GM10248 (cell line): ENCODE measurements around the gene PSMA2.

Source experiments
- CTCF ChIA-PET: fragments of 300-600 bp; sonication (Branson Sonifier 250); formaldehyde crosslinking; extraction: SDS; loops from one replicate; lab custom pipeline; 2021; ENCODE audit warnings: antibody characterized with exemption; lab: Yijun Ruan, JAX
- POLR2A ChIA-PET: fragments of 350-650 bp; sonication (Branson Sonifier 250); formaldehyde crosslinking; extraction: SDS; loops from one replicate; lab custom pipeline; 2020; ENCODE audit warnings: antibody characterized with exemption; lab: Yijun Ruan, JAX
- DNase-seq: peaks from one replicate; pipeline ENCODE4 v3.0.0; 2012; ENCODE audit errors: extremely low spot score
- TF ChIP-seq, protein P1 (sequence below): IDR thresholded peaks from 2 replicates; pipeline ENCODE4 v1.5.1; 2012; ENCODE audit warnings: mild to moderate bottlenecking, low read depth; ENCODE audit errors: extremely low read depth, missing control alignments, control extremely low read depth

The PSMA2 gene

DNA sequence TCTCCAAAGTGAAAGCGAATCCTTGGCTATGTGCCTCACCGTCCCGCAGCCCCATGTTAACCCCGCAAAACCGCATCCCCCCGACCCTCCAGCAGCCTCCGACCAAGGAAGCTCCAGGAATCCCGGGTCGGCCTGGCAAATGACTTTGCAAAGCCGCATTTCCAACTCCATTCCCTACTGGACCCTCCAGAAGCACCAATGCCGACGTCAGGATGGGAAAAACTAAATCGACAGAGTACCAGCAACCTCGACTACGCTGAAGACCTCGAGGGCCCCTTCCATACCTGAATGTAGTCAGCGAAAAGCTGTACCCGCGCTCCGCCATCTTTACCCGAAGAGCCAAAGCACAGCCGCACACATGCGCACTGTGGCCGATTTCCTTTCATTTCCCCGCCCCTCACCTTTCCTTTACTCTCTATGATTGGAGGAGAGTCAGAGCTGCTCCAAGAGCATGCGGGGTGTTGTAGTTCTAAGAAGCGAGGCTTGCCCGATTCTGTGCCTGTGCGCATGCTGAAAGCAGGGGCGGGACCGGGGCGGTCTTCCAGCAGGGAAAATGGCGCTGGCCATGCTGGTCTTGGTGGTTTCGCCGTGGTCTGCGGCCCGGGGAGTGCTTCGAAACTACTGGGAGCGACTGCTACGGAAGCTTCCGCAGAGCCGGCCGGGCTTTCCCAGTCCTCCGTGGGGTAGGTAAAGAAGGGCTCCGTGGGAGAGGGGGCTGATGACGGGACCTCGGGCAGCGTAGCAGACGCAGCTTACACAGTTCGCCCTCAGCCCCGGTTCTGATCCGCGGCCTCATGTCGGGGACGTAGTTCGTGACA lies at the start of gene PSMA2, which contains the start of gene MRPL32:
Gene PSMA2, minus strand, starts transcription at position 341 of the 818 bp plus-strand sequence. Its CDS starts 16 bp downstream, at position 325.
Gene MRPL32, plus strand, starts transcription at position 543 of the 818 bp plus-strand sequence. Its CDS starts 11 bp downstream, at position 554.
- TF ChIP-seq, protein P1, sequence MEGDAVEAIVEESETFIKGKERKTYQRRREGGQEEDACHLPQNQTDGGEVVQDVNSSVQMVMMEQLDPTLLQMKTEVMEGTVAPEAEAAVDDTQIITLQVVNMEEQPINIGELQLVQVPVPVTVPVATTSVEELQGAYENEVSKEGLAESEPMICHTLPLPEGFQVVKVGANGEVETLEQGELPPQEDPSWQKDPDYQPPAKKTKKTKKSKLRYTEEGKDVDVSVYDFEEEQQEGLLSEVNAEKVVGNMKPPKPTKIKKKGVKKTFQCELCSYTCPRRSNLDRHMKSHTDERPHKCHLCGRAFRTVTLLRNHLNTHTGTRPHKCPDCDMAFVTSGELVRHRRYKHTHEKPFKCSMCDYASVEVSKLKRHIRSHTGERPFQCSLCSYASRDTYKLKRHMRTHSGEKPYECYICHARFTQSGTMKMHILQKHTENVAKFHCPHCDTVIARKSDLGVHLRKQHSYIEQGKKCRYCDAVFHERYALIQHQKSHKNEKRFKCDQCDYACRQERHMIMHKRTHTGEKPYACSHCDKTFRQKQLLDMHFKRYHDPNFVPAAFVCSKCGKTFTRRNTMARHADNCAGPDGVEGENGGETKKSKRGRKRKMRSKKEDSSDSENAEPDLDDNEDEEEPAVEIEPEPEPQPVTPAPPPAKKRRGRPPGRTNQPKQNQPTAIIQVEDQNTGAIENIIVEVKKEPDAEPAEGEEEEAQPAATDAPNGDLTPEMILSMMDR = no peak
- peak; percentile 95 for DNase-seq
- ChIA-PET POLR2A (interaction anchor here (0.9 kb wide), 1 partner anchor 651 kb away, joined by 9 read pairs; the partner anchor contains the start of gene STK17A), CTCF (interaction anchor here (1.2 to 10.1 kb wide), 9 partner anchors 8 to 991 kb away, joined by 3 to 111 read pairs (median 4); partner anchors contain the start of gene STK17A)

GRCh38 chr7:42981601-42982000 lies 49.6 kb upstream of the PSMA2 start:
- CTCF ChIA-PET = no interaction called here
- TF ChIP-seq, protein P1 = no peak
- DNase-seq = no peak
- POLR2A ChIA-PET = no interaction called here

GRCh38 chr7:42980514-42980913 lies 48.5 kb upstream of the PSMA2 start:
- CTCF ChIA-PET = no interaction called here
- POLR2A ChIA-PET = no interaction called here
- DNase-seq = no peak
- TF ChIP-seq, protein P1 = no peak

GRCh38 chr7:42980084-42980483 lies 48.1 kb upstream of the PSMA2 start:
- CTCF ChIA-PET = no interaction called here
- no peak for DNase-seq
- POLR2A ChIA-PET = no interaction called here
- TF ChIP-seq, protein P1 = no peak

GRCh38 chr7:42978496-42978895 lies 46.5 kb upstream of the PSMA2 start:
- no peak for DNase-seq
- ChIA-PET POLR2A (no interaction called here), CTCF (no interaction called here)
- TF ChIP-seq, protein P1 = no peak

GRCh38 chr7:42976371-42976770 lies 44.4 kb upstream of the PSMA2 start:
- TF ChIP-seq, protein P1 = no peak
- DNase-seq = no peak
- CTCF ChIA-PET = interaction anchor here (0.9 kb wide), 1 partner anchor 464 kb away, joined by 3 read pairs; no protein-coding TSS in a partner anchor
- POLR2A ChIA-PET = no interaction called here
